COR-L47 (cell line): Measurements from ENCODE around the gene CCSER1.
A peak's percentile ranks its signal among the peaks of the same experiment; 100 is the strongest.

ENCODE experiments used
- DNase-seq: peaks from one replicate; lab custom pipeline; 2025; lab: John Stamatoyannopoulos, UW

CCSER1 gene

GRCh38 chr4:90198086-90198847, 71.1 kb downstream of the CCSER1 start:
- DNase-seq, result no peak

- no peak for DNase-seq
These were observed 80.8 kb downstream of the CCSER1 start for GRCh38 chr4:90207887-90208454.

GRCh38 chr4:90209922-90210321, 82.7 kb downstream of the CCSER1 start:
- DNase-seq, result no peak

- no peak for DNase-seq
These were observed 84.0 kb downstream of the CCSER1 start for GRCh38 chr4:90211174-90211573.

GRCh38 chr4:90215286-90215685, 88.1 kb downstream of the CCSER1 start:
- DNase-seq, result no peak

- DNase-seq, result no peak
These were observed 92.6 kb downstream of the CCSER1 start for GRCh38 chr4:90219822-90220221.

- peak; percentile 13 for DNase-seq
These were observed 93.3 kb downstream of the CCSER1 start for GRCh38 chr4:90220459-90220858.

- DNase-seq, result no peak
These were observed 99.5 kb downstream of the CCSER1 start for GRCh38 chr4:90226734-90227133.

- no peak for DNase-seq
These were observed 100.0 kb downstream of the CCSER1 start for GRCh38 chr4:90227177-90227576.

GRCh38 chr4:90234916-90235547, 107.8 kb downstream of the CCSER1 start:
- DNase-seq, result no peak

GRCh38 chr4:90237751-90238530, 110.7 kb downstream of the CCSER1 start:
- DNase-seq, result no peak

GRCh38 chr4:90240333-90240732, 113.1 kb downstream of the CCSER1 start:
- no peak for DNase-seq

GRCh38 chr4:90241008-90241407, 113.8 kb downstream of the CCSER1 start:
- no peak for DNase-seq

- DNase-seq, result no peak
These were observed 118.6 kb downstream of the CCSER1 start for GRCh38 chr4:90245837-90246236.

GRCh38 chr4:90246816-90247215, 119.6 kb downstream of the CCSER1 start:
- no peak for DNase-seq

- no peak for DNase-seq
These were observed 127.2 kb downstream of the CCSER1 start for GRCh38 chr4:90254357-90254756.

- DNase-seq, result no peak
These were observed 147.0 kb downstream of the CCSER1 start for GRCh38 chr4:90274175-90274574.

- no peak for DNase-seq
These were observed 153.8 kb downstream of the CCSER1 start for GRCh38 chr4:90280954-90281353.

- DNase-seq, result no peak
These were observed 154.6 kb downstream of the CCSER1 start for GRCh38 chr4:90281541-90282355.

GRCh38 chr4:90290345-90290744, 163.2 kb downstream of the CCSER1 start:
- DNase-seq, result no peak

GRCh38 chr4:90292438-90292837, 165.2 kb downstream of the CCSER1 start:
- no peak for DNase-seq

- no peak for DNase-seq
These were observed 166.1 kb downstream of the CCSER1 start for GRCh38 chr4:90293320-90293719.
